Measurements from ENCODE around the gene SMARCD2. TPM values are rescaled to one million over a fixed set of nuclear protein-coding genes. Genes with fewer than 3 reads are reported as not detected.

The SMARCD2 gene
- total RNA-seq, 1 donor = 56.0 TPM

DNA sequence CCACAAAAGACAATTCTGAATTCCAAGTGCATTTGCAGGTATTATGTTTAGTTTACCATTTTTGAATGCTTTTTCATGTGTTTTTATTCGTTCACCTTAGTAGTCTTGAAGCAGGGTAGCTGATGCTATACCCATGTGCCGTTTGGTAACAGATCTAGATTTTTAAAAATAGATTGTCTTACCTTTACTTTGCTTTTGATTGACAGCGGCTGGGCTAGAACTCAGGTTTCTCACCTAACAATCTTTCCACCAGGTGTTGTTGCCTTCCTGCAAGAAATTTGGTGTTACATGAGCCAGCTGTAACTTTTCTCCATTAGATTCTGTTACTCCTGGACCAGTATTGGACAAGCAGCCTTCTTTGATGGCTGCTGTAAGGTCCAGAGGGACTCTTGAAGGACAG lies 13.5 kb downstream of the SMARCD2 start:
- Histone ChIP-seq H3K9me3 (ENCODE audit: low read depth, low read length) (no peaks in the 10 kb centered on the region), H3K4me1 (ENCODE audit: insufficient read depth, low read length) (peaks cover 46% of the 10 kb centered on the region), H3K27me3 (ENCODE audit: insufficient read depth, low read length) (no peaks in the 10 kb centered on the region), H3K4me3 (ENCODE audit: low read length) (no peak overlapping the region)

DNA sequence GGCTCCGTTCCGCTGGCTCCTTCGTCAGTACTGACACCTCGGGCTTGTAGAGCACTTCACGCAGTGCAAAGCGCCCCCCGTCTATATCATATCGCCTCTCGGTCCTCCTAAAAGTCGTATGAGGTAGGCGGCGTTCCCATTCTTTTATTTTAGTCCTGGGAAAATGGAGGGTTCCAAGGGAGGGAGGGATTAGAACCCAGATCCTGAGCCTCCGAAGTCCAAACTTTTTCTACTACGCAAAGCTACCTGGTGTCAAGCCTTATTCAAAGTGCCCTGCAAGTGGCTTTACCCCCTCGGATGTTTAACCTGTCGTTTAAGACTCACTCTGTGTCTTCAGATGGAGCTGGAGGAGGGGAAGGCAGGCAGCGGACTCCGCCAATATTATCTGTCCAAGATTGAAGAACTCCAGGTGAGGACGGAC lies 14.7 kb downstream of the SMARCD2 start:
- H3K9me3 ChIP-seq (ENCODE audit: low read depth, low read length) = no peaks in the 10 kb centered on the region
- peaks cover 46% of the 10 kb centered on the region for H3K4me1 ChIP-seq (ENCODE audit: insufficient read depth, low read length)
- peak overlapping the region; percentile 83 for H3K4me3 ChIP-seq (ENCODE audit: low read length)
- no peaks in the 10 kb centered on the region for H3K27me3 ChIP-seq (ENCODE audit: insufficient read depth, low read length)

DNA sequence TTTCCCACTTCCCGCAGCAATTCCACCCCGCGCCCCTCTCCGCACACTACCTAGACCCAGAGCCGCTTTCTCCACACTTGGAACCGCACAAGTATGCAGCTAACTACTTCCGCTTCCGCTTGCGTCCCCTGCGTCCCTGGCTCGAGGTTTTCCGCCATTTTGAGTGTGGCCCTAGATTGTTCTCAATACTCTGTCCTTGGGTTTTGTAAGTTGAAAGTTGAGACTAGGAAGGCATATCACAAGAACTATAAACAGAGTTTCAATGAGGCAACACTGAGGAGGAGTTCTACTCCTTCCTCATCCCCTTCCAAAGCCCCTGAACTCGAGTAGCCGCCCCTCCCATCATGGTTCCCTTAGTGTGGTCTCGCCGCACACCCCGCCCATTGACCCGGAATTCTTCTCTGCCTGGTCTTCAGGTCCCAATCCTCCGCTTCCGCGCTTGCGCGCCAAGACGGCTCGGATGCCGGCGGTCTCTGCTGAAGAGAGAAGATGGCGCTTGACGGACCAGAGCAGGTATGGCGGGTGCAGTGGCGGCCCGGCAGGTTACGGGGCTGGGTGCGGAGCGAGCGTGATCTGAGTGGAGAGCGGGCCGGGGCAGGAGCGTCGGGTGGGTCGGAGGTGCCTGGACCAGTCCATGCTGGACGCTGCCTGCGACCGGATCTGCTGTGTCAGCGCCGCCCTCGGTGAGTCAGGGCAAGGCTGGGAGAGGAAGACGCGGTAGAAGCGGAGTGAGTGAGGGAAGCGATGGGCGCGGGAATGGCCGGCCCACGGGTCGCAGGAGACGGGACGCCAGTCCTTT lies 15.3 kb downstream of the SMARCD2 start, which contains the start of the genes FTSJ3 and PSMC5:
FTSJ3 (minus strand) TSS at position 662 of the 799 bp plus-strand sequence. CDS start 761 bp downstream, outside the sequence.
PSMC5 (plus strand) TSS at position 430 of the 799 bp plus-strand sequence; CDS start at position 490, 60 bp downstream.
- peak within 1 kb of the TSS; percentile 83 for H3K4me3 ChIP-seq (ENCODE audit: low read length)
- peaks cover 44% of the 10 kb centered on the region for H3K4me1 ChIP-seq (ENCODE audit: insufficient read depth, low read length)
- no peaks in the 10 kb centered on the region for H3K9me3 ChIP-seq (ENCODE audit: low read depth, low read length)
- H3K27me3 ChIP-seq (ENCODE audit: insufficient read depth, low read length) = no peaks in the 10 kb centered on the region

DNA sequence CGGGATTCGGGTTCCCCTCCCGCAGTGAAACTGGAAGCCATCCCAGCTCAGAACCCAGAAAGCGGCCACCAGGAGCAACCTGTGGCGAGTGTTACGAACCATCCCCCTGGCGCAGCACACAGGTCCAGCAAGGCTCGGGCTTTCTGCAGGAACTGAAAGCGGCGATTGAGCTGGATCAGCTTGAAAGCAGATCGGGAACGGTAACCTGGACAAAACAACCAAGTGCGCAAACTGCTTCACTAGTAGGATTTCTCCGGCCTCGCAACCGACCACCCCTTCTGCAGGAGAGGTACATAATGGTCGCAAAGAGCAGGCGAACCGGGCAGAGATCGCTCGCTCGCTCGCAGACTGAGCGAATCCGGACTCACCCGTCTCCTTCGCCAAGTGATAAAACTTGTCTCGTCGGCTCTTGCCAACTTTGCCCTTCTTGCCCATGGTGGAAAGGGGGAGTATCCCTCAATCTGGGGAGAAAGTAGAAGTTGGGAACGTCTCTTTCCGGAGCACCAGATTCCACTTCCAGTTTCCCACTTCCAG lies 15.9 kb downstream of the SMARCD2 start:
- H3K4me3 ChIP-seq (ENCODE audit: low read length) = peak overlapping the region; percentile 83
- no peaks in the 10 kb centered on the region for H3K27me3 ChIP-seq (ENCODE audit: insufficient read depth, low read length)
- H3K4me1 ChIP-seq (ENCODE audit: insufficient read depth, low read length) = peaks cover 38% of the 10 kb centered on the region
- no peaks in the 10 kb centered on the region for H3K9me3 ChIP-seq (ENCODE audit: low read depth, low read length)

DNA sequence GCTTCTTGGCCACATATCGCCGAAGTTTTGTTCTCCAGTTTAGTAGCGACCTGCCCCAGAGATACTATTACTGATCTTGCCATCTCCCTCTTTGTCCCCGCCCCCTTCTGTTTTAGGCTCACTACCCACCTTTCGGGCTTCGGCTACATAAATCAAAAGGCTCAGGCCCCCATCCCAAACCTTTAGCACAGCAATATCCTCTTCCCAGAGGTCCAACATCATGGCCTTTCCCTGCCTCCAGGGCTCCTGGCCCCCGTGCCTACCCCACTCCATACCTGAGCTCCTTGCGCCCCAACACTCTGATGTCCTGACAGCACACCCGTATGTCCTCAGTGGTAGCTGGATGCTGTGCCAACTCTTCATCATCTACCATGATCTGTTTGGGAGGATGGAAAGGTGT lies 18.1 kb downstream of the SMARCD2 start:
- Histone ChIP-seq H3K4me1 (ENCODE audit: insufficient read depth, low read length) (peaks cover 34% of the 10 kb centered on the region), H3K4me3 (ENCODE audit: low read length) (no peak overlapping the region), H3K27me3 (ENCODE audit: insufficient read depth, low read length) (no peaks in the 10 kb centered on the region), H3K9me3 (ENCODE audit: low read depth, low read length) (no peaks in the 10 kb centered on the region)

DNA sequence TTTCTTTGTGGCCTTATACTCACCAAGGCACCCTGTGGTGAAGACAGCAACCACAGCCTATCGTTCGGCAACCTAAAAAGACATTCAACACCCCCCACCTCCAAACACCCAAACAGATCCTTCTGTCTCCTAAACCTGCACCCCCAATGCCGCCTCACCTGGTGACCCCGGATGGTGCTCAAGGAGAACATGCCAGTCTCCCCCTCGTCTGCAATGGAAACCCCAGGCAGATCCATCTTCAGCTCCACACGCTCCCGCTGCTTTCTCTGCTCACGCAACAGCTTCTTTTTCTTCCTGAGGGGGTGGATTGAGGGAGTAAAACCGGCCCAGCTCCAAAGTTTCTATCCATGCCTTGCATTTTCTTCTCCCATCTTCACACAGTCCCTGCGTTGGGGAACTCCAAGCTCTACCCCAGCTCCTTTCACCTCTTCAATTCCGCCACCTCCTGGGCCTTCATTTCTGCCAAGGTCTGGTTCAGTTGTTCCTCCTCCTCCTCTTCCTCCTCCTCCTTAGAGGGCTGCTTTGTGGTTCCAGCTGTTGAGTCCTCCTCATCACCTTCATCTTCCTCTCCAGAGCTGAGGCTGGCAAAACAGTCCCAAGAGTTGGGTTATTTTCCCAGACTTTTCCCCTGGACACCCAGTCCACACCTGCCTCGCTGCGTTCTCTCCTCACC lies 18.7 kb downstream of the SMARCD2 start:
- H3K4me3 ChIP-seq (ENCODE audit: low read length) = no peak overlapping the region
- H3K4me1 ChIP-seq (ENCODE audit: insufficient read depth, low read length) = peaks cover 29% of the 10 kb centered on the region
- no peaks in the 10 kb centered on the region for H3K9me3 ChIP-seq (ENCODE audit: low read depth, low read length)

DNA sequence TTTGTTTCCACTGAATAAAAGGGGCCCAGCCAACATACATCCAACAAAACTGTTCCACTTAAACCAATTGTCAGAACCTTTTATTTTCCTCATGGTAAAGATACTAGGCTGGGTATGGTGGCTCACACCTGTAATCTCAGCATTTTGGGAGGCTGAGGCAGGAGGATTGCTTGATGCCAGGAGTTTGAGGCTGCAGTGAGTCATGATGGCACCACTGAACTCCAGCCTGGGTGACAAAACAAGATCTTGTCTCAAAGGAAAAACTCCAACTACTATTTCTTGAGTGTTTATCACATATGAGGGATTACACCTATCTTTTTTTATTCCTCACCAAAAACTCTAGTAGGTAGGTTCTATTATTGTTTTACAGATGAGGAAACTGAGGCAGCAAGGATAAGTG lies 19.9 kb downstream of the SMARCD2 start:
- no peak overlapping the region for H3K4me3 ChIP-seq (ENCODE audit: low read length)
- no peaks in the 10 kb centered on the region for H3K27me3 ChIP-seq (ENCODE audit: insufficient read depth, low read length)
- H3K9me3 ChIP-seq (ENCODE audit: low read depth, low read length) = no peaks in the 10 kb centered on the region
- peaks cover 18% of the 10 kb centered on the region for H3K4me1 ChIP-seq (ENCODE audit: insufficient read depth, low read length)

More for the DNA sequence above, 18.7 kb downstream of the SMARCD2 start:
- no peaks in the 10 kb centered on the region for H3K27me3 ChIP-seq (ENCODE audit: insufficient read depth, low read length)

DNA sequence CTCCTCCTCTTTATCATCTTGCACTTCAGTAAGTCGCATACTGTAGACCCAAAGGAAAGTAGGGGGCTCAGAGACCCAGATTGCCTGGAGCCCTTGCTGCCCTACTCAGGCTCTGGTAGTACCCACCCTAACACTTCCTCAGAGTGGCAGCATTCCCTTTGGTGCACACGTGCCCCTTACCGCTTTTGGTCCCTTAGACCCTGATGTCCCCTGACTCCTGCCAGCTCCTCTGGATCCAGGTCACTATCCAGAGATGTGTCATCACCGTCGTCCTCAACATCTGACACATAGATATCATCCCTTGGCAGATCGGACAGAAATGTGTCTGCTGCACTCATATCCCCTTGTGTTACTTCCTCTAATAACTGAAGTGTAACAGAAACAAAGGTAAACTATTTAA lies 20.7 kb downstream of the SMARCD2 start:
- Histone ChIP-seq H3K9me3 (ENCODE audit: low read depth, low read length) (no peaks in the 10 kb centered on the region), H3K4me1 (ENCODE audit: insufficient read depth, low read length) (peaks cover 18% of the 10 kb centered on the region), H3K27me3 (ENCODE audit: insufficient read depth, low read length) (no peaks in the 10 kb centered on the region), H3K4me3 (ENCODE audit: low read length) (no peak overlapping the region)

DNA sequence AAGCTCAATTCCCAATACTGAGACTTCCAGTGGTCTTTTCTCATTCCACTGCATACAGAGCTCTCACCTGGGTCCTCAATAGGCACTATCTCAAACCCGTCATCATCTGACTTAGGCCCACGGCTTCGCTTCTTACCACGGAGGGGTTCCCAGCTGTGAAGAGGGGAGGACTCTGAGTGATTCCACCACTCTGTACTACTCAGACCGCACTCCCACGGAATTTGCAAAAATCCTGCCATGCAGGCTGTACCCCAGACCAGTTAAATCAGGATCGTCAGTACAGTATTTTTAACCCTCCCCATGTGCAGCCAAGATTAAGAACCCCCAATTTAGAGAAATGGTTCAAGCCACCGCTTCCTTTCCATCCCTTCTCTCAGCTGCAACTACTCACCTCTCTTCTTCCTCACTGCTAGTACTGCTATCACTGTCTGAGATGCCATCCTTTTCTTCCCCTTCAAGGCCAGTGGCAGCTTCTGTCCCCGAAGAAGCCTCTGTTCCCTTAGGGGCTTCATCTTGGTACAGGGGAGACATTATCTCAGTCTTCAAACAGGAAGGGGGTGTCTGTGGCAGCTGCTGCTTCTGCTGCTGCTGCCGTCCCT lies 21.4 kb downstream of the SMARCD2 start:
- no peaks in the 10 kb centered on the region for H3K27me3 ChIP-seq (ENCODE audit: insufficient read depth, low read length)
- H3K4me3 ChIP-seq (ENCODE audit: low read length) = no peak overlapping the region
- H3K9me3 ChIP-seq (ENCODE audit: low read depth, low read length) = no peaks in the 10 kb centered on the region
- peaks cover 13% of the 10 kb centered on the region for H3K4me1 ChIP-seq (ENCODE audit: insufficient read depth, low read length)

DNA sequence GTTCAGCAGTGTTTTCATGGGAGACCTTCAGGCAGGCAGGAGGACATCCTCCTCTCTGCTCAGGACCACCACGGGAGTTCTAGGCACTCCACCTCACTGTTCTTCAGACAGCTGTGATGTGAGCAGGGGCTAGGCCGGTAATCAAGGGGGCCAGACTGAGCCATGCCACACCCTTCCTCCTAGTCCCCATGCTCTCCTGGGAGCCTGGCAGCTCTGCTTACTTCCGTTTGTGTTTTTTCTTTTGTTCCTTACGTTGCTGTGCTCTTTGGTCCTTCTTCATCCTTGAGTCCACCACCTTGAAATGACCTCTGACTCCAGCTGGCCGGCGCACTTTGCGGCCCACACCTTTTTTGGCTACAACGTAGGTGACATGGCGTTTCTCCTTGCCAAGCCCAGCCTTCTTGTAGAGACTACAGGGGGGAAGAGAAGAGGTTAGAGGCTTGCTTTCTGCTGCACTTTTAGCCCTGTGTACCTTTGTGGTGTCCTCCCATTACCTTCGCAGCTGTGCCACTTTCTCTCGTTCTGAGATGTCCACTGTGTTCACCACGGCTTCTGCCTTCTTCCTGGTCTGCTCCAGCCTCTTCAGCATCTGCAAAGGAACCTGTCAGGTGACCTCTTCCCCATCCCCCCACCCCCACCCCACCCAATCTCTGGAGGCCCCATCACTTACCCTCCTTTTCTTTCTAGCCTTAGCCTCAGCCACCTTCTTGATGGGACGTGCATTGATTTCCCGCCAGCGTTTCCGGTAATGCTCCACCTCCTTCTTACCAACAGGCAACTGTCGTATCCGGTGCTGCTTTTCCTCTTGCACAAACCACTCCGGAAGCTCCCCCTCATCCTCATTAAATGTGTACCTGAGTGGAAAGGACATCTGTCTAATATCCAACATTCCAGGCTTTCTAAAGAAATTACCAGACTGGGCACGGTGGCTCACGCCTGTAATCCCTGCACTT lies 22.6 kb downstream of the SMARCD2 start:
- Histone ChIP-seq H3K4me3 (ENCODE audit: low read length) (no peak overlapping the region), H3K4me1 (ENCODE audit: insufficient read depth, low read length) (peaks cover 6% of the 10 kb centered on the region), H3K9me3 (ENCODE audit: low read depth, low read length) (no peaks in the 10 kb centered on the region), H3K27me3 (ENCODE audit: insufficient read depth, low read length) (no peaks in the 10 kb centered on the region)

DNA sequence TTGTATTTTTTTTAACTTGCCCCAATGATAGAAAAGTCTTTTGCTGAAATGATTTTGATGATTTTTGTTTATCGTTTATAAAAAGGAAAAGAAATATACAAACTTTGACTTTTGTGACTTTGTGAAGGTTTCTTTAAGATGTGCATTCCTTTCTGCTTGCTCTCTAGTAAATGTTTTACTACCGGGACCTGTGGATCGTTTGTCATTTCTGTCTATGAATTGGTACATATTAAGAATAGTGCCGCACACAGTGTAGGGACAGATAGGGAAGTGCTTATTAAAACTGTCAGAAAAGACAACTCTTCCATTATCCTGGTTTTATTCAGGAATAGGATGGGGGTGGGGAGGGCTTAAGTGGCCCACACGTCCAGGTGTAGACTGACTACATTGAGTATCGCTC lies 23.4 kb downstream of the SMARCD2 start:
- H3K27me3 ChIP-seq (ENCODE audit: insufficient read depth, low read length) = no peaks in the 10 kb centered on the region

DNA sequence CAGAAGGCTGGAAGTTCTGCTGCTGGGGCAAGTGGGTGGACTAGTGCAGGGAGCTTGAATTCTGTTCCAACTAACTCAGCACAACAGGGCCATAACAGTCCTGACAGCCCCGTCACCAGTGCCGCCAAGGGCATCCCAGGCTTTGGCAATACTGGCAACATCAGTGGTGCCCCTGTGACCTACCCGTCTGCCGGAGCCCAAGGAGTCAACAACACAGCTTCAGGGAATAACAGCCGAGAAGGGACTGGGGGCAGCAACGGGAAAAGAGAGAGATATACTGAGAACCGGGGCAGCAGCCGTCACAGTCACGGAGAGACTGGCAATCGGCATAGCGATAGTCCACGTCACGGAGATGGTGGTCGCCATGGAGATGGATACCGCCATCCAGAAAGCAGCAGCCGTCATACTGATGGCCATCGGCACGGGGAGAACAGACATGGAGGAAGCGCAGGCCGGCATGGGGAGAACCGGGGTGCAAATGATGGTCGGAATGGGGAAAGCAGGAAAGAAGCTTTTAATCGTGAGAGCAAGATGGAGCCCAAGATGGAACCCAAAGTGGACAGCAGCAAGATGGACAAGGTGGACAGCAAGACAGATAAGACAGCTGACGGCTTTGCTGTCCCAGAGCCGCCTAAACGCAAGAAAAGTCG lies 24.6 kb downstream of the SMARCD2 start:
- no peaks in the 10 kb centered on the region for H3K27me3 ChIP-seq (ENCODE audit: insufficient read depth, low read length)
- H3K9me3 ChIP-seq (ENCODE audit: low read depth, low read length) = no peaks in the 10 kb centered on the region
- H3K4me3 ChIP-seq (ENCODE audit: low read length) = no peak overlapping the region
- H3K4me1 ChIP-seq (ENCODE audit: insufficient read depth, low read length) = peaks cover 6% of the 10 kb centered on the region

More for the DNA sequence above, 23.4 kb downstream of the SMARCD2 start:
- Histone ChIP-seq H3K9me3 (ENCODE audit: low read depth, low read length) (no peaks in the 10 kb centered on the region), H3K4me1 (ENCODE audit: insufficient read depth, low read length) (peaks cover 6% of the 10 kb centered on the region), H3K4me3 (ENCODE audit: low read length) (no peak overlapping the region)

DNA sequence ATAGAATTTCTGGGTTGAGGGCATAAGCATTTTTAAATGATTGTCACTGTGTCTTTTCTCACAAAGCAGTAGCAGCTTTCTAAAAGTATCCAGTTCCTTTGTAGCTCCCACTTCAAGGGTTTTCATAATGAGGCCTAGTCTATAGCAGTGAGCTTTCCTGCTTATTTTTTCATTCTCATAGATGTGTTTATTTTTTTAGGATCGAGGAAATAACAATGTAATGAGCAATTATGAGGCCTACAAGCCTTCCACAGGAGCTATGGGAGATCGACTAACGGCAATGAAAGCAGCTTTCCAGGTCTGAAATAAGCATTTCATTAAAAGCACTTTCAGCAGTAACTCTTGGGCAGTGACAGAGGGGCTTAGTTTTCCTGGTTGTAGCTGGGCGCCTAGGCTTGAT lies 25.8 kb downstream of the SMARCD2 start:
- no peaks in the 10 kb centered on the region for H3K9me3 ChIP-seq (ENCODE audit: low read depth, low read length)
- H3K4me3 ChIP-seq (ENCODE audit: low read length) = no peak overlapping the region
- H3K27me3 ChIP-seq (ENCODE audit: insufficient read depth, low read length) = no peaks in the 10 kb centered on the region
- H3K4me1 ChIP-seq (ENCODE audit: insufficient read depth, low read length) = peaks cover 6% of the 10 kb centered on the region

DNA sequence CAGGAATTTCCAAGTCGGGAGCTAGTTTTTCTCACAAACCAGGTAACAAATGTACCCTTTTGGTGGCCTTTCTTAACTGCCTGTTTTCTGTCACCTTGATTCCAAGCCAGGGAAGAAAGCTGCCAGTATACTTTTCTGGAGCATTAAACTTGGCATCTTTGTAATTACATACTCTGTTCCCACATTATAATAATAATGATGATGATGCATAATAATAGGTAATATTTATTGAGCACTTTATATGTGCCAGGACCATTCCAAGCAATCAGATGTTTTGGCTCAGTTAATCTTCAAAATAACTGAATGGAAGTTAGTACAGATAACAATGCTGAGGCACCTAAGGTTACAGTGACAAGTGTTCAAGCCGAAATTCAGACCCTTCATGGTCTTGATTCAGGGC lies 26.4 kb downstream of the SMARCD2 start:
- peaks cover 3% of the 10 kb centered on the region for H3K4me1 ChIP-seq (ENCODE audit: insufficient read depth, low read length)
- H3K4me3 ChIP-seq (ENCODE audit: low read length) = no peak overlapping the region
- H3K9me3 ChIP-seq (ENCODE audit: low read depth, low read length) = no peaks in the 10 kb centered on the region
- no peaks in the 10 kb centered on the region for H3K27me3 ChIP-seq (ENCODE audit: insufficient read depth, low read length)
